HG02943 (cell line): Measurements from ENCODE around the gene MRPS21.

ENCODE experiments used
- ATAC-seq: cut with Tn5 transposase; IDR thresholded peaks from one replicate; pipeline ENCODE4 v1.9.1; 2021; ENCODE audit warnings: mild to moderate bottlenecking, low read depth, moderate library complexity; ENCODE audit not compliant: unreplicated experiment

The MRPS21 gene

GRCh38 chr1:150293433-150294253, at the start of gene MRPS21:
Gene MRPS21 (plus strand): TSS chr1:150293861. CDS start chr1:150294367, 506 bp downstream.
- peak; percentile 81 for ATAC-seq

DNA sequence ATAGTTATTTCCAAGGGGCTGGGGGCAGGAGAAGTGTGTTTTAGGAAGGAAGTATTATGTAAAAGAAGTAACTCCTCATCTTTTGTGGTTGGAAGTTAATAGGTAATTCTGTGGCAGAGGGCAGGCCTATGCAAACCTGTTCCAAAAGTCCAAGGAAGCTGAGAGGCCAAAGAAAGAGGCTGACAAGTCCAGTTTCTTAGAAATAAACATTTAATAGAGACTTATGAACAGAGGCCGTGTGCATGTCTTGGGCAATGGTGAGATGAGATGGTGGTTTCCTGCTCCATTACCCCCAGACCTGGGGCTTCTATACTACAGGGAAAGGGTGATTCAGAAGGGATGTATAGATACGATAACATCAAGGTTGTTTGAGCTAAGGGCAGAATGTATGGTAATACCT, 43.7 kb upstream of the MRPS21 start:
- no peak for ATAC-seq

DNA sequence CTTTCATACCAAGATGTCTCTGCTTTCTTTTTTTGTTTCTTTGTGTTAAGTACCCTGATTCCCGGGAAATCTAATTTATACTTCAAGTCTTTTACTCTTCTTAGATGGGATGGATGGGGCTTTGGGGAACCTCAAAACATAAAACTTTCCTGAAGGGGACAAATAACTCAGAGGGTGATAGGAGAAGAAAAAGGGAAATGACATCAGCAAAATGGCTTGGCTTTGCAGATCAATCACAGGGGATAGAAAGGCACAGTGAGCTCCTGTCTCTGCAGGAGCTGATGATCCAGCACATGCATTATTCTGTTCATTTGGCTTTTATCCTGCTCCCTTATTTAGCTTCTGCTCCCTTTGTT, 37.5 kb upstream of the MRPS21 start:
- ATAC-seq, result no peak

GRCh38 chr1:150256554-150257341, 36.9 kb upstream of the MRPS21 start:
- ATAC-seq, result no peak

GRCh38 chr1:150257624-150258585, 35.8 kb upstream of the MRPS21 start, which contains the start of gene CA14:
Gene CA14 (plus strand): TSS chr1:150257774. CDS start chr1:150258129, 355 bp downstream.
- no peak for ATAC-seq

GRCh38 chr1:150259217-150259616, 34.4 kb upstream of the MRPS21 start:
- ATAC-seq, result no peak

- no peak for ATAC-seq
Observed at GRCh38 chr1:150259758-150260669, 33.6 kb upstream of the MRPS21 start.

- ATAC-seq, result no peak
Observed at GRCh38 chr1:150261367-150261766, 32.3 kb upstream of the MRPS21 start.

DNA sequence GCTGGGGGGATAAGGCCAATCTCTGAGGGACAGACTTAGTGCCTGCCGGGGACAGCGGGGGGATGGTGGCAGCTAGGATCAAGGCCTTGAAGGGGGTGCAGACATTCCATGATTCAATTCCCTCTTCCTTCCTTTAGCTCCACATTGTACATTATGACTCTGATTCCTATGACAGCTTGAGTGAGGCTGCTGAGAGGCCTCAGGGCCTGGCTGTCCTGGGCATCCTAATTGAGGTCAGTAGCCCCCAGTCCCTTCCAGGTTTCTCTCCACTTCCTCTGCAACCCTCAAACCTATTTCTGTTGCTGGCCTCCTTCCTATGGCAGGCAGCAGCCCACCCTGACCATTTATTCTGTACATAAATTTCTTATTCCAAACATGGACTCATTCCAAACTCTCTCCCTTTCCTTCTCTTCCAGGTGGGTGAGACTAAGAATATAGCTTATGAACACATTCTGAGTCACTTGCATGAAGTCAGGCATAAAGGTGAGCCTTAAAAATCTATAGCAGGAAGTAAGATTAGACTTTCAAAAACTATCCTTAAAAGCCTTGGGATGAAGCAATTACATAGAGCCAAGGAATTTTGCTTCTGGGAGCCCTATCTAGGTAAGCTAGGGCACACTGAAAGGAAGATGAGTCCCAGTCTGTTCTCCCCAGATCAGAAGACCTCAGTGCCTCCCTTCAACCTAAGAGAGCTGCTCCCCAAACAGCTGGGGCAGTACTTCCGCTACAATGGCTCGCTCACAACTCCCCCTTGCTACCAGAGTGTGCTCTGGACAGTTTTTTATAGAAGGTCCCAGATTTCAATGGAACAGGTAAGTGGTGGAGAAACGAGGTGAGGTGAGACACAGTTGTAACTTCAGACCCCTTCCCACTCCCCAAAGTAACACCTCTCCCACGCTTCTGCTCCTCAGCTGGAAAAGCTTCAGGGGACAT, 31.0 kb upstream of the MRPS21 start:
- ATAC-seq, result no peak

DNA sequence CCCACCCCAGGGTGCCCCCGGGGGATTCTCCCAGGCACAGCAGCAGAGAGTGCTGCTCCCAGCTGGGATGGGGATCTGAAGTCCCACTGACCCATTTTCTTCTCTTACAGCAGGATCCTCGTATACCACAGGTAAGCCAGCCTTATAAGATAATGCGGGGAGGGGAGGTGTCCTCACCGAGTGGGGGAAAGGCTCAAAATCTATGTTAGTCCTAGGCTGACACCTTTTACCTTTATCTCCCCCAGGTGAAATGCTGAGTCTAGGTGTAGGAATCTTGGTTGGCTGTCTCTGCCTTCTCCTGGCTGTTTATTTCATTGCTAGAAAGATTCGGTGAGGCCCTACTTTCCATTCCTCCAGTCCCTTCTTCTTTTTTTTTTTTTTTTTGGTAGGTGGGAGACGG, 30.1 kb upstream of the MRPS21 start:
- ATAC-seq, result no peak

- ATAC-seq, result no peak
Observed at GRCh38 chr1:150267896-150268295, 25.8 kb upstream of the MRPS21 start.

DNA sequence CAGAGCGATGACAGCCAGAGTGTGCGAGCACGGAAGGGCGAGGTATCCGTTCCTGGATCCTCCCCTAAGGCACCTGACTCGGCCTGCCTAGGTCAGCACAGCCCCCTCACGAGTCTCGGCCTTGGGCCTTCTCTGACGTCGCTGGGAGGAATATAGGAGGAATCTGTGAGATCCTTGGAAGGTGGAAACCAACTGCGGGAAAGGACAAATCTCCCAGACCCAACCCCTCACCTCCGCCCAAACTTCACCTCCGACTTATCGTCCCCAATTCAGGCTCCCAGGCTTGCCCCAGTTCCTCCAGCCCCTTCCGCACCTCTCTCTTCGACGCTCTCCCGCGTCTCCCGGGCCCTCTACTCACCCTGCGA, 25.3 kb upstream of the MRPS21 start:
- ATAC-seq, result peak; percentile 15

- ATAC-seq, result peak; percentile 86
Observed at GRCh38 chr1:150268705-150269403, 24.8 kb upstream of the MRPS21 start, which contains the start of gene APH1A. Gene APH1A (minus strand): TSS chr1:150269016. CDS start chr1:150268810, 206 bp downstream.

DNA sequence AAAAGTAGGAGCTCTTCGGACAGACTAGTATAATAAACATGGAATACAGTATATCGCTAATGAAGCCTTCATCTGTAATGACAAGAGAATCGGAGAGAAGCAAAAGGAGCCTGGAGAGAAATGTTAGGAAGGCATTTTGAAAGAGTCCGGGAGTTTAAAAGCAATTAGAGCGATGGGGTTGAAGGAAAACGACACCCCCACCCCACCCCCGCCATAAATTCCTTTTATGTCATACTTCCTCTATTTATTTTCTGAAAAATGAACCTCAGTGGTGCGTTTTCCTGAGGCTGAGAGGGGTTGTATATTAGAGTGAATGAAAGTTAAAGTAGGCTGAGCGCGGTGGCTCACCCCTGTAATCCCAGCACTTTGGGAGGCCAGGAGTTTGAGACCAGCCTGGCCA, 24.2 kb upstream of the MRPS21 start:
- no peak for ATAC-seq

- ATAC-seq, result no peak
Observed at GRCh38 chr1:150271291-150271959, 22.2 kb upstream of the MRPS21 start.

- ATAC-seq, result no peak
Observed at GRCh38 chr1:150273311-150273710, 20.4 kb upstream of the MRPS21 start.

DNA sequence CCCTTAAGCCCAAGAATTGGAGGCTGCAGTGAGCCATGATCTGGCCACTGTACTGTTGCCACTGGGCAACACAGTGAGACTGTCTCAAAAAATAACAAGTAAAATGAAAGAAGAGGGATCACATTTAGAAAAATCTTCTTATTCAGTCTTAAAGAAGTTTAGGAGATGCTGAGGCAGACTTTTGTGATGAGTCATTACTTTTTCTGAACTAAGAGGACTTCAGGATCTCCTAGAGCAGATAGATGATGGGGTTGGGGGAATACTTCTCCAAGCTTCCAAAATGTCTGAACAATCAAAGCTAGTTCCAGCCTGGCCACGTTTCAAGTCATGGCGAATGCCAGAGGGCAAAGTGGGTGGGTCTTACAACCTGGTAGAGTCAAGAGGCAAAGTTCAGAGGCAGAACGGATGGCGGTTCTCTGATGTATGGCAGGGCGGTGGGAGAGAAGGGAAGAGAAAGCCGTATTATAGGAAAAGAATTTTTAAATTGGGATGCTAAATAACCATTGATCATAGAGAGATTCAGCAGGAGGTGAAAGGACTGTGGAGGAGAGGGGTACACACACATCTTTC, 13.4 kb upstream of the MRPS21 start:
- ATAC-seq, result no peak
